IPS-18c (cell line): ENCODE results near the gene KCNK4.
"Not testable (repeated sequence)": the region's sequence is repeated elsewhere in the genome, so short reads cannot be mapped to it uniquely, and the experiment has no call there.

Experiments used
- H3K4me3 ChIP-seq: 2 replicates; pipeline ENCODE4 v1.7.0; 2013; ENCODE audit warnings: low read depth, mild to moderate bottlenecking, low read length, moderate library complexity; ENCODE audit not compliant: insufficient read depth
- H3K9me3 ChIP-seq: one replicate; pipeline ENCODE4 v1.6.1; 2013; ENCODE audit warnings: mild to moderate bottlenecking, low read length, moderate library complexity; ENCODE audit not compliant: control insufficient read depth, insufficient read depth

The KCNK4 gene

DNA sequence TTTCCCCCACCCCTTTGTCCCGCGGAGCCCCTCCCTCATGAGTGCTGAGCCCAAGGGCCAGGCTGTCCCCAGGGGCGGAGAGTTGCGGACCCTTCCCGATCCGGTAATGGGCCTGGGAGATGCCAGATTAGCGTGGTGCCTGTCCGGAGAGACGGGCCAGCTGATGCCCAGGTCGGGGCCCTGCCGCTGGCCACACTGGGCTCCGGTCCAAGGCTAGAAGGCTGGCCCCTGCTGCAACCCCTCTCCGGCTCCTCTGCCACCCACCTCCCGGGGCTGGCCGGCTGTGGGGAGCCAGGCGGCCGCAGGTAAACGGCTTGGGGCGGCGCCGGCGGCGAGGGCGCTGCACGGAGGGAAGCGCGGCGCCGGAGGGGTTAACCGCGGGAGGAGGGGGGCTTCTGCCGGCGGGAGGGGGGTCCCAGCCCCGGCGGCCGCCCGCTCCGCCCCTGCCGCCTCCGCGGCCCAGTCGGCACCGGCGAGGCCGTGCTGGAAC, at the start of gene KCNK4:
KCNK4 (plus strand) TSS at position 41 of the 490 bp plus-strand sequence. CDS start 1,717 bp downstream, outside the sequence.
- Histone ChIP-seq H3K9me3 (no peaks in the 10 kb centered on the region), H3K4me3 (peak within 1 kb of the TSS; percentile 46)

DNA sequence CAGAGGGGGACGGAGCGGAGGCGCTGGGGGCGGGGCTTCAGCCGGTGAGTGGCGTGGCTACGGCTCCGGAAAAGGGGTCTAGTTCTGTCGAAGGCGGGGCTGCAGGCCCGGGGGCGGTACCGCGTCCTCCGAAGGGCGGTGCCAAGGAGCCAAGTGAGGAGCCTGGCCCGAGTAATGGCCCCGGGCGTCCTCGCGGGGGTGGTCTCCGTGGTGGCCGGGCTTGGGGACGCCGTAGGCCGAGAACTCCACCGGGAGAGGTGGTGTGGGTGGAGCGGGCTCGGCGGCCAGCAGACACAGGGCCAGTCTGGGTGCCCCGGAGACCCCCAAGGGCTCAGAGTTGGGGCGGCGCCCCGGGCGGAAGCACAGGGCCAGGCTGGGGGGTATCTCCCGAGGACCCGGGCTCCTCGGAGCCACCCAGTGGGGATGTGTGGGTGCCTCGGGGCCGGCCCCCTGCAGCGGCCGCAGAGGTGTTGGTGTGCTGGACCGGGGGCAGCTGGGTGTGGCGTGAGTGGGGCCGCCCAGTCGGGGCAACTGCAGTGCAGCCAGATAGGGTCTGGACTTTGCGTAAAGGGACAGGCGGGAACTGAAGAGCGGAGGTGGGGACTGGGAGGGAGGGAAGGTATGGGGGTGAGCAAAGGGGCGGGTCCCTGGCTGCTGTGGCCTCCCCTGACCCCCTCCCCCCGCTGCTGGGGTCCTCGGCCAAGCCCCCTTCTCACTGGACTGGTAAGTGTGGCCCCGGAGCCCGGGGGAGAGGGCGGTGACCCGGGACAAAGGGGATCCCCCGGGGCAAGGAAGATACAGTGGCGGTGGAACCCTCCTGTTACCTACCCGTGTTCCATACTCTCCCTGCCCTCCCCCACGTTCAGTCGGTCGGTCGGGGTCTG, 49.4 kb upstream of the KCNK4 start:
- no peaks in the 10 kb centered on the region for H3K9me3 ChIP-seq
- peak overlapping the region; percentile 96 for H3K4me3 ChIP-seq

- no peak overlapping the region for H3K4me3 ChIP-seq
- no peaks in the 10 kb centered on the region for H3K9me3 ChIP-seq
Observed at GRCh38 chr11:64243236-64243854, 47.8 kb upstream of the KCNK4 start.

DNA sequence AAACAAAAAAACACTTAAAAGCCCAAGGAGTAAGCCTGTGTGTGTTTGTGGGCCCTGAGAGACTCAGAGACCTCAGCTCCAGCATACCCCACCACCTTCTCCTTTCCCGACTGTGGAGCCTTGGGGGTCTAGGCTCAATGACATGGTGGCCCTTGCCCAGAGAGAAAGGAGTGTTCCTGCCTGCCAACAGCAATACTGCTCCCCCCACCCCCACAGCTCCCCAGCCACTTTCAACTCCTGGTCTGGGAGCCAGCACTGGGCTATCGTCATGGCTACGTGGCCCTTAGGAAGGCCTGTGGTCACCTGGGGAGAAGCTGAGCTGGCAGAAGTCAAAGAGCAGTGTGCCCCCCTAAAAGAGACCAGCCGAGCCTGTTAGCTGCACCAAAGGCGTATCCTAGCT, 47.0 kb upstream of the KCNK4 start:
- Histone ChIP-seq H3K9me3 (no peaks in the 10 kb centered on the region), H3K4me3 (peak overlapping the region; percentile 6; the same call in 1 of the 2 replicates)

DNA sequence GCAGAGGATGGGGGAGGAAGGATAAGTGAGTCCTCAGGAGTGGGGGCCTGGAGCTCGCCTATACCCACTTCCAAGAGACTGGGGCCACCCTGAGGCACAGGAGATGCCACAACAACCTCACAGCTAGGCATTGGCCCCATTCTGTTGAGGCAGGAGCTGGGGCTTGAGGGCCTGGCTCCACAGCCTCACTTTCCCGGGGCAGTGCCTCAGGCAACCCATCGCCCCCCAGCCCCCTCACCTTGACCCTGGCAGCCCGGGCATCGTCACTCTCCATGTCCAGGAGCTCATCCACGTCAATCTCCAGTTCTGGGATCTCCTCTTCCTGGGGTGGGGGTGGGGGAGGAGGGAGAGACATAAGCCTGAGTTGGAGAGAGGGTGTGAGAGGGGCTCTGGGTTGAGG, 46.1 kb upstream of the KCNK4 start:
- no peaks in the 10 kb centered on the region for H3K9me3 ChIP-seq
- peak overlapping the region; percentile 95 for H3K4me3 ChIP-seq

DNA sequence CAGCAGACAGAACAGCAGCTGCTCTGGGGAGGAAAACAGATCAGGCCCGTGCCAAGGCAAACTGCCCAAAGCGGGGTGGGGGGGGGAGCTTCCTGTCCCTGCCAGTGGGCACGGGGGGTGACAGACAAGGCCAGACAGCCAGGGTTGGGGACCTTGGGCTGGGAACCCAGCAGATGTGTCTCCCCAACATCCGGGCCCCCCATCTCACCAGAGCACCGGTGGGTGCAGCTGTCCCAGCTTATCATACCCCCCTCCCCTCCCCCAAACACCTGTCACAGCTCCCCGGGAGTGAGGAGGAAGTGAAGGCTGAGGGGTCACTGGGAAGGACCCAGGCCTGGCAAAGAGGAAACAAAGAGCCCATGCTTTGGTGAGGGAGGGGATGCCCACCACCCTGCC, 45.7 kb upstream of the KCNK4 start:
- Histone ChIP-seq H3K9me3 (no peaks in the 10 kb centered on the region), H3K4me3 (peak overlapping the region; percentile 95)

GRCh38 chr11:64245797-64246620, 45.1 kb upstream of the KCNK4 start:
- Histone ChIP-seq H3K9me3 (no peaks in the 10 kb centered on the region), H3K4me3 (peak overlapping the region; percentile 95)

GRCh38 chr11:64246621-64246870, 44.6 kb upstream of the KCNK4 start:
- H3K4me3 ChIP-seq: peak overlapping the region; percentile 95; the same call in 1 of the 2 replicates
- H3K9me3 ChIP-seq: not testable (repeated sequence)

- Histone ChIP-seq H3K4me3 (peak within 1 kb of the TSS; percentile 95), H3K9me3 (no peaks in the 10 kb centered on the region)
Observed at GRCh38 chr11:64246871-64247728, 44.0 kb upstream of the KCNK4 start, which contains the start of gene PPP1R14B. Gene PPP1R14B (minus strand): TSS chr11:64246943. CDS start chr11:64246673, 270 bp downstream.

DNA sequence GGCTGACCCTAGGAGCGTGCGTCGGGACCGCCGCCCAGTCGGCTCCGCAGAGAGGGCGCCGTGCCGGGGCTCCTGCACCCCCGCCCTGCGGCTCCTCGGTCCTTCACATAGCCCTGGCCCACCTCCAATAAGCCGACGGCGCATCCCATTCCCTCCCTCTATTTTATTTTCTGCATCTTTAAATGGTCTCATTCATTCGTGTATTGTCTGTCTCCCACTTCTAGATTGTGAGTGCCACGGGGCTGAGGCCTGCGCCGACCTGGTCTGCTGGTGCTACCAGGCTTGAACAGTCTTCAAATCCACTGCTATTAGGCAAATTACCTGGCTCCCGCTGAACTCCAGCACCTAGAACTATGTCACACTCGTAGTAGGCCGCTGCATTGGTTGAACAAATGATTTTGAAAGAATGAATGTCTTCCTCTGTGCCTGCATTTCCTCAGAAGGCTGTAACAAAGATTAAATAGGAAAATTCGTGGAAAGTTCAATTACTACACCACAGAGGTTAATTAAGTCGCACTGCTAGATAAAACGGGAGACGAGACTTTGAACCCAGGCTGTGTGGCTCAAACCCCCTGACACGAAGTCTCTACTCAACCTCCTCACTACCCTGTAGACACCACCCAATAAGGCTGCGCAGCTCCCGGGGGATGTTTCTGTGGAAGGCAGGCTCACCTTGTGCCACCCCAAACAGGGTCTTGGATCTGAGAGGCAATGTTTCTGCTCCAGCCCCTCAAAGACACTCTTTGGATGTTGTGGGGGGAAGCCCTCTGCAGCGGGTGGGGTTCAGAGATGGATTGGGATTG, 43.2 kb upstream of the KCNK4 start:
- Histone ChIP-seq H3K4me3 (peak overlapping the region; percentile 91), H3K9me3 (no peaks in the 10 kb centered on the region)

DNA sequence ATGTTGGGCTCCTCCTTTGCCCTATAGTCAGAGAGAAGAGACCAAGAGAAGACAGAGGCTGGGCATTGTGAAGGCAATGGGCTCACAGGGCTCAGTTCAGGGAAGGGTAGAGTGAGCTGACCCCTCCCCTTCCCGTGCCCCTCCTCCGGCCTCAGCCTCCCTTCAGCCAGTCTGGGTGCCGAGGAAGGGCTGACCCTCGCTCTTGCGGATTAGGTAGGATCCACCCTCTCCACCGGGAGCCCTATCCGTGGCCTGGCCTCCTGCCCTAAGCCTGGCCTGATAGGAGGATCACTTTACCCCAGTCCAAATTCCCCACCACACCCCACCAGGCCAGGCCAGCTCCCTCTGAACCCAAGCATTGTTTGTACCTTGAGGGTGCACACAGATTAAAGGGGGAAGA, 42.5 kb upstream of the KCNK4 start:
- H3K4me3 ChIP-seq: peak overlapping the region; percentile 2; the same call in 1 of the 2 replicates
- no peaks in the 10 kb centered on the region for H3K9me3 ChIP-seq

GRCh38 chr11:64249038-64249437, 42.1 kb upstream of the KCNK4 start:
- H3K4me3 ChIP-seq: peak overlapping the region; percentile 2; the same call in 1 of the 2 replicates
- no peaks in the 10 kb centered on the region for H3K9me3 ChIP-seq

GRCh38 chr11:64249563-64250414, 41.3 kb upstream of the KCNK4 start:
- Histone ChIP-seq H3K4me3 (no peak overlapping the region), H3K9me3 (no peaks in the 10 kb centered on the region)

- H3K4me3 ChIP-seq: peak overlapping the region; percentile 51
- H3K9me3 ChIP-seq: no peaks in the 10 kb centered on the region
Observed at GRCh38 chr11:64250415-64251015, 40.6 kb upstream of the KCNK4 start.
